Endothelial cell of umbilical vein (primary cell): ENCODE results near the gene LHFPL2.

Experiments used
- CTCF ChIP-seq, 2 donors: IDR thresholded peaks; 1 replicate in 1 of 2; 2 replicates in 1 of 2; pipeline ENCODE4 v1.5.1; 2011; ENCODE audit warnings: low read length in 2 of 2, mild to moderate bottlenecking in 2 of 2, moderate library complexity in 2 of 2, control low read depth in 1 of 2, inconsistent platforms in 1 of 2, low read depth in 1 of 2; ENCODE audit not compliant: insufficient read depth in 1 of 2; ENCODE audit errors: extremely low read depth in 1 of 2
- FOS ChIP-seq: IDR thresholded peaks from 2 replicates; pipeline ENCODE4 v1.6.1; 2011; ENCODE audit warnings: mild to moderate bottlenecking, low read length, moderate library complexity, borderline replicate concordance; ENCODE audit not compliant: insufficient read depth
- GATA2 ChIP-seq: IDR thresholded peaks from 2 replicates; pipeline ENCODE4 v1.7.0; 2011; ENCODE audit warnings: low read depth, mild to moderate bottlenecking, moderate library complexity, mixed read lengths, low read length; ENCODE audit not compliant: insufficient read length, insufficient read depth
- POLR2A ChIP-seq: IDR thresholded peaks from 2 replicates; pipeline ENCODE4 v1.6.1; 2012; ENCODE audit warnings: low read depth, mild to moderate bottlenecking, control low read depth, low read length
- POLR2AphosphoS5 ChIP-seq: IDR thresholded peaks from 2 replicates; pipeline ENCODE4 v1.6.1; 2012; ENCODE audit warnings: low read depth, mild to moderate bottlenecking, control low read depth, low read length, moderate library complexity; ENCODE audit not compliant: insufficient read depth

- TF ChIP-seq CTCF (IDR thresholded peaks at IDR 0.05; ENCODE audit: extremely low read depth in 1 of 2, insufficient read depth in 1 of 2, low read depth in 1 of 2, low read length in 2 of 2) (peak in 1 of 2 donors; percentile 15), POLR2A (no peak), FOS (no peak), POLR2AphosphoS5 (peak; percentile 39), GATA2 (no peak)
These were observed 674 bp downstream of the LHFPL2 start for GRCh38 chr5:78647838-78648358.
